HG03378 (cell line): ENCODE data around the gene FGA.
A peak's percentile ranks its signal among the peaks of the same experiment; 100 is the strongest.

Experiments used
- ATAC-seq: cut with Tn5 transposase; IDR thresholded peaks from one replicate; pipeline ENCODE4 v1.9.1; 2021; ENCODE audit warnings: mild to moderate bottlenecking, moderate library complexity; ENCODE audit not compliant: unreplicated experiment

FGA gene

GRCh38 chr4:154590329-154591006, at the start of gene FGA:
FGA (minus strand) TSS chr4:154590742; CDS start chr4:154590687, 55 bp downstream.
- ATAC-seq, result no peak

- ATAC-seq, result peak; percentile 53
Measured at GRCh38 chr4:154634058-154634457, 43.5 kb upstream of the FGA start.

- ATAC-seq, result no peak
Measured at GRCh38 chr4:154631828-154632227, 41.3 kb upstream of the FGA start.

GRCh38 chr4:154630324-154630723, 39.8 kb upstream of the FGA start:
- no peak for ATAC-seq

- ATAC-seq, result peak; percentile 81
Measured at GRCh38 chr4:154626793-154627484, 36.4 kb upstream of the FGA start.

- no peak for ATAC-seq
Measured at GRCh38 chr4:154625971-154626370, 35.4 kb upstream of the FGA start.

- no peak for ATAC-seq
Measured at GRCh38 chr4:154623995-154624394, 33.5 kb upstream of the FGA start.

GRCh38 chr4:154623436-154623835, 32.9 kb upstream of the FGA start:
- no peak for ATAC-seq

GRCh38 chr4:154622598-154622997, 32.1 kb upstream of the FGA start:
- peak; percentile 55 for ATAC-seq

- ATAC-seq, result no peak
Measured at GRCh38 chr4:154620111-154620510, 29.6 kb upstream of the FGA start.

- peak; percentile 66 for ATAC-seq
Measured at GRCh38 chr4:154618708-154619315, 28.3 kb upstream of the FGA start.

- no peak for ATAC-seq
Measured at GRCh38 chr4:154617820-154618317, 27.3 kb upstream of the FGA start.

GRCh38 chr4:154616731-154617130, 26.2 kb upstream of the FGA start:
- ATAC-seq, result peak; percentile 96

- no peak for ATAC-seq
Measured at GRCh38 chr4:154616287-154616686, 25.7 kb upstream of the FGA start.

GRCh38 chr4:154615211-154615610, 24.7 kb upstream of the FGA start:
- no peak for ATAC-seq

- no peak for ATAC-seq
Measured at GRCh38 chr4:154614306-154614705, 23.8 kb upstream of the FGA start.

- ATAC-seq, result no peak
Measured at GRCh38 chr4:154612472-154613414, 22.2 kb upstream of the FGA start, which contains the start of gene FGG. FGG (minus strand) TSS chr4:154612656; CDS start chr4:154612609, 47 bp downstream.

- no peak for ATAC-seq
Measured at GRCh38 chr4:154611833-154612232, 21.3 kb upstream of the FGA start.

GRCh38 chr4:154610582-154610981, 20.0 kb upstream of the FGA start:
- no peak for ATAC-seq

- ATAC-seq, result no peak
Measured at GRCh38 chr4:154609532-154609931, 19.0 kb upstream of the FGA start.
